ENCODE data around the gene SHC4.

Gene SHC4

DNA sequence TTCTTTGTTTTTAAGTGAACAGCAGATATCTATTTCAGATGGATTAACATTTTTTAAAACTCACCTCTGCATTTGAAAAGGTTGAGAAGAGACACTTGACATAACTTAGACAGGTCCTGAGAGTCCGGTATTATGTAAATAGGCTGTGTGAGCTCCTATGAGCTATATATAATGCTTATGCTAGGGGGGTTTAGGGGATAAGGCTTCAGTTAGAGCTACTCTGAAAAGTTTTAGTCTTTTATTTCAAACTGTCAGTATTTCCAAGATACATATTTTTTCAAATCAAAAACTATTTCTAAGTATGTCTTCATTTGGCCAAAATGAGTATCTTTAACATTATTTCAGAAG lies 16.9 kb downstream of the SHC4 start:
- Mint-ChIP-seq H3K4me1 (ENCODE audit: low read depth) (peaks cover 6% of the 10 kb centered on the region), H3K27ac (no peak overlapping the region), H3K36me3 (no peaks in the 10 kb centered on the region), H3K27me3 (peaks cover 9% of the 10 kb centered on the region), H3K9me3 (ENCODE audit: low read depth) (no peaks in the 10 kb centered on the region), H3K4me3 (no peak overlapping the region)

DNA sequence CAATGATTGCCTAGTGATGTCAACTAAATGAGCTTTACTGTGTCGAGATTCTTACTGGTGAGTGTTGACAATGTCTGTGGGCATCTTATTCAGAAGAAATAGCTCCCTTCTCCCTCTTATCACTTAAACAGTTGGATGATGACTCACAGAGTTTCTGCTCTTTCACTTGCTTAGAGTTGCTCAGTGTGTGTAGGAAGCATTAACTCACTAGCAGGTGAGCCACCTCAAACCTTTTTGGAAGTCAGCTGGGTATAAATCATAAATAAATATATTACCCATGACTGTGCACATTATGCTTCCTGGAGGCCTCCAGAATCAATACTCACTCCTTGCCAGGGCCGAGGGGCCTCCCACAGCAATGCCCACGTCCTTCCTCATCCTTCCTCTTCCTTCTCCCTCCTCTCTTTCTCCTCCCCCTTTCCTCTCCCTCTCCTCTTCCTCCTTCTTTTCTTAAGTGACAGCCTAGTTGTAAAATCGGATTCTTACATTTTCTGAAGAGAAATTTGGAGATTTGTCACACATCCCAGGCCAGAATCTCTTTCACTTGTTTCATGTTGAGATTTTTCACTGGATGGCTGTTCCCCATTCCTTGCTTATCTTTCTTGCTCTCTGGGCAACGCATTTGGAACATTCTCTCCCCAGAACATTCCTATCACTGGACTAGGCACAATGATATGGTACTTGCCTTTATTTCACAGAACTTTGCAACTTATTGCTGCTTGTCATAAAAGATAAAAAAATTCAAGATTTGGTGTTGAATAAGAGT lies 17.5 kb downstream of the SHC4 start:
- peaks cover 13% of the 10 kb centered on the region for H3K27me3 Mint-ChIP-seq
- H3K36me3 Mint-ChIP-seq, result no peaks in the 10 kb centered on the region
- H3K9me3 Mint-ChIP-seq (ENCODE audit: low read depth), result no peaks in the 10 kb centered on the region
- H3K4me3 Mint-ChIP-seq, result no peak overlapping the region
- no peak overlapping the region for H3K27ac Mint-ChIP-seq
- H3K4me1 Mint-ChIP-seq (ENCODE audit: low read depth), result peaks cover 6% of the 10 kb centered on the region

DNA sequence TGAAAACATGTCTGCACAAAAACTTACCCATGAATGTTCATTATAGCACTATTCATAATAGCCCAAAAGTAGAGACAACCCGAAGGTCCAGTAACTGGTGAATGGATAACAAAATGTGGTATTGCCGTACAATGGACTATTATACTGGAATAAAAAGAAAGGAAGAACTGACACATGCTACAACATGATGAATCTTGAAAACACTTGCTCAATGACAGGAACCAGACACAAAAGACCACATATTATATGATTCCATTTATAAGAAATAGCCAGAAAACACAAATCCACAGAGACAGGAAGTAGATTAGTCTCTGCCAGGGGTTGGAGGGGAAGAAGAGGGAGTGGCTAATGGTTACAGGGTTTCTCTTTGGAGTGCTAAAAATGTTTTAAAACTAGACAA lies 18.3 kb downstream of the SHC4 start:
- Mint-ChIP-seq H3K27me3 (peaks cover 19% of the 10 kb centered on the region), H3K27ac (peak overlapping the region; percentile 30), H3K4me1 (ENCODE audit: low read depth) (peaks cover 6% of the 10 kb centered on the region), H3K9me3 (ENCODE audit: low read depth) (no peaks in the 10 kb centered on the region), H3K36me3 (no peaks in the 10 kb centered on the region), H3K4me3 (no peak overlapping the region)

DNA sequence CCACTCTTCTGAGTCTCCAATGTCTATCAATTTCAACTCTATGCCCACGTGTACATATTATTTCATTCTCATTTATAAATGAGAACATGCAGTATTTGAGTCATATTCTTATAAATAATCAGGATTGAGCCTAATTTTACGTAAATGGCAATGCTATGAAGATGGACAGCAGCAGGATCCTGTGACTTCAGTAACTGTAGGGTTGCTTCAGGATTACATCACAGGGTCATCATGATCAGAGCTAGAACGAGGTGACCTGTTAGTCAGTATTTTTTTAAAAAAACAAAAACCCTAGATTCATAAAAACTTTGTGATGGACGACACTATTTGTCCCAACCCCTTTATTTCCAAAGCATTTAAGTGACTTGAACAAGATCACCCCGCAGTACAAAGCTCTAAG lies 21.8 kb downstream of the SHC4 start:
- Mint-ChIP-seq H3K27ac (no peak overlapping the region), H3K4me1 (ENCODE audit: low read depth) (peaks cover 6% of the 10 kb centered on the region), H3K9me3 (ENCODE audit: low read depth) (no peaks in the 10 kb centered on the region), H3K27me3 (peaks cover 20% of the 10 kb centered on the region), H3K36me3 (no peaks in the 10 kb centered on the region), H3K4me3 (no peak overlapping the region)

DNA sequence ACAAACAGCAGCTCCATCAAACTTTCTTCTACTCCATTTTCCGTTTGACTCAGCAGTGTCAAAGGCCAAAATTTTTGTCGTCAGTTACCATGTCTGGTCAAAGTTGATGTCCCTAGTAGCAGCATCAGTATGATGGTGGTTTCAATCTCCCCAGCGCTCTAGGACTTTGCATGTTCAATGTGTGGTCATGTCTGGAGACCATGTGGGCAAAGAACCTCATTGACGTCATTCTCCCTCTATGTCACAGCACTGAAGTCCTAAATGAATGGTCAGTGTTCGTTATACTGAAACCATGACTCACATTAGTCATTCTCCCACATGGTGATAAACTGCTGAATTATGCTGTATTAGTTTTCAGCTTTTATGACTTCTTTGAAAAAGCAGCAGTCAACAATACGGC lies 23.2 kb downstream of the SHC4 start:
- Mint-ChIP-seq H3K36me3 (no peaks in the 10 kb centered on the region), H3K9me3 (ENCODE audit: low read depth) (no peaks in the 10 kb centered on the region), H3K27ac (no peak overlapping the region), H3K4me1 (ENCODE audit: low read depth) (peaks cover 3% of the 10 kb centered on the region), H3K4me3 (no peak overlapping the region), H3K27me3 (peaks cover 20% of the 10 kb centered on the region)

DNA sequence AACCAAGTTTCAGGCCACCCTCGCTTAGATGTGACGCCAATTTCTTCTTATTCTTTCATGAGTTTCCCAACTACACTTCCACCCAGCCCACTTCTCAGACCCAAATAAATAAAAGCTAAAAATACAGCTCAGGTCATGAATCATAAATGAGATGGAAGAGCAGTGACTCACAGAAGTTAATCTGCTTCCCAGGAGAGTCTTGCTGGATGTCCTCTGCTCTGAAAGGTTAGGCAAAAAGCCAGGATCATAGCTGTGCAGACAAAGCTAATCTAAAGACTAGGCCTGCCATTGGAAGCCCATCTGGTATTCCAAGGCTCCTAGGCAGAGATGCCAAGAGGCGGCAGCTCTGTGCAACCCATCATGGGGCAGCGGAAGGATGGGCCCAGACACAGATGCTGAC lies 24.1 kb downstream of the SHC4 start:
- Mint-ChIP-seq H3K9me3 (ENCODE audit: low read depth) (no peaks in the 10 kb centered on the region), H3K27me3 (peaks cover 20% of the 10 kb centered on the region), H3K4me1 (ENCODE audit: low read depth) (no peaks in the 10 kb centered on the region), H3K4me3 (no peak overlapping the region), H3K36me3 (no peaks in the 10 kb centered on the region), H3K27ac (no peak overlapping the region)

DNA sequence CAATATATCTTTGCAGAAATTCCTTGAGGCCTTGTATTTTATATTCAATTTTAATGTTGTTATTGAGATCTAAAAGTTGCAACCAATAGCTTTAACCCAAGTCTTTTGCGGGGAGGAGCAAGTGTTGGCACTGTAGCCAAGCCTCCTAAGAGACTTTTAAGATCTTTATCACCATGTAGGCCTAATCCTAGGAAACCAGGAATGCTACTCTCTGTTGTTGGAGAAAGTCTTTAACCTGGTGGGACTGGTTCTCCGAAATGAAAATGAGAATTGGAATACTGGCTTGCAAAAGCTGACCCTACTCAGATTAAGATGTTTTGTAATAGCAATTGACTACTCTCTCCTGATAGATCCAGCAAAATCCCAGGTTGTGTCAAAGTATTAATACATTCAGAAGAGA lies 25.8 kb downstream of the SHC4 start:
- Mint-ChIP-seq H3K27ac (no peak overlapping the region), H3K4me1 (ENCODE audit: low read depth) (no peaks in the 10 kb centered on the region), H3K36me3 (no peaks in the 10 kb centered on the region), H3K4me3 (no peak overlapping the region), H3K27me3 (peaks cover 16% of the 10 kb centered on the region), H3K9me3 (ENCODE audit: low read depth) (no peaks in the 10 kb centered on the region)

DNA sequence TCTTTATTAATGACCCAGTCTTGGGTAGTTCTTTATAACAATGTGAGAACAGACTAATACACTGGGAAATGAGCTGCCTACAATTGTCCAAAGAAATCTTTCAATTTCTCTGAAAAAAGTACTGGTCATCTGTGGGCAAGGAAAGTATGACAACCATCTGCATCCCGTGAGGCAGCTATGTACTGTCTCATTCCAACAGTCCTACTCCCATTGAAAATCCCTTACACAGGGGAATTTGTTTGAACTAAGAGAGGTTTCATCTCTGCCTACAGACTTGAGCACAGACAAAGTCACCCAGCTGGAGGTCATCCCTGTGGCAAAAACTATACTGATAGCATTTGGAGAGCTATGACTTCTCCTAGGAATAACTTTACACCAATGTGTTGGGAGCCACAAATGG lies 27.1 kb downstream of the SHC4 start:
- Mint-ChIP-seq H3K4me3 (no peak overlapping the region), H3K27ac (no peak overlapping the region), H3K36me3 (no peaks in the 10 kb centered on the region), H3K4me1 (ENCODE audit: low read depth) (no peaks in the 10 kb centered on the region), H3K9me3 (ENCODE audit: low read depth) (no peaks in the 10 kb centered on the region), H3K27me3 (peaks cover 13% of the 10 kb centered on the region)

DNA sequence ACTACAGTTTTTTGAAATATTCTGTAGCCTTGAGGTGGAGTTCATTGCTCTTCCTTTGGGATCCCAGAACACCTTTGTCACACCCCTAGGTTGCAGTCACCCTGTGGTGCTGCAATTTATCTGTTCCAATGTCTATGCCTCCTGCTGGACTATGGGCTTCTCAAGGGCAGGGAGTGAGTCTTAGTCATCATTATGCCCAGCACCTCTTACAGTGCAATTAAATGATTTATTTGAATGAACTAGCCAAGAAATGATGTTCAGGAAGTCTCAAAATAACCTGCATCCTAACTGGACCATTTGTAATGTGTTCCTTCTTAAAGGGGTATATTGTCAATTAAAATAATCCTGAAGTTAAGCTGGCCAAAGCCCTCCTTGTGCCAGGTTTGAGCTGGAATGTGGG lies 28.5 kb downstream of the SHC4 start:
- Mint-ChIP-seq H3K36me3 (no peaks in the 10 kb centered on the region), H3K9me3 (ENCODE audit: low read depth) (no peaks in the 10 kb centered on the region), H3K4me1 (ENCODE audit: low read depth) (peaks cover 4% of the 10 kb centered on the region), H3K27ac (no peak overlapping the region), H3K4me3 (no peak overlapping the region), H3K27me3 (peaks cover 5% of the 10 kb centered on the region)

DNA sequence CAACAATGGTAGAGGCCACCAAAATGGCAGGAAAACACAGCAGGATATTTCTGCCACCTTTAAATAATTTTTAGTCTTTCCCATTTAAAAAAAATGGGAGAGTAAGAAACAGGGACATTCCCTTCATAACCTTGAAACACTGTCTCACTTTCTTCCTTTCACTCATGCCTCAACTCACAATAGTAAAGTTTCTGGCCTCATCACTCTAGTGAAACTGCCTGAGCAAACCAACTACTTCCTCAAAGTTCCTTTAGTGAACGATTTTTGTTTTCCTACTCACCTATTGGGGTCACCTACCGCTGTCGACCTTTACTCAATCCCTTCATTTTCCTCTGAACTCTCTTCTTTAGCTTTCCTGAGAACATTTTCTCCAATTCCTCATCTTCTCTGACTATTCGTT lies 33.0 kb downstream of the SHC4 start:
- Mint-ChIP-seq H3K4me1 (ENCODE audit: low read depth) (peaks cover 24% of the 10 kb centered on the region), H3K27me3 (no peaks in the 10 kb centered on the region), H3K9me3 (ENCODE audit: low read depth) (no peaks in the 10 kb centered on the region), H3K36me3 (no peaks in the 10 kb centered on the region), H3K4me3 (no peak overlapping the region), H3K27ac (peak overlapping the region; percentile 18)

DNA sequence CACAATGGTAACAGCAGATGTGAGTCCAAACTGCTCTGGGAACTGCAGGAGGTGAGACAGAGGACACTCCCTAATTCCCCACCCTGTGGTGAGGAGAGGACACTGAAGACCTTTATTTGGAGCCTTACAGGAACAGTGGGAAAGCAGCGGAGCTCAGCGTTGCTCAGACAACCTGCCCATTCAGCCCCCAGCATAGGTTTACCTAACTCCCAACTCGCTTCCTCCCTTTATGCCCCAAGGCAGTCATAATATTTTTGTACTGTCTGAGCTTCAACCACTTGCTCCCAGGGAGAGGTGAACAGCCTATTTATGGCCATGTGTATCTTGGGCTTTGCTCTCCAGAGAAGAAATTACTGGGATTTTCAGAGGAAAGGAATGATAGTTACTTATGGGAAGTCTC lies 34.1 kb downstream of the SHC4 start:
- no peaks in the 10 kb centered on the region for H3K36me3 Mint-ChIP-seq
- H3K4me3 Mint-ChIP-seq, result no peak overlapping the region
- H3K4me1 Mint-ChIP-seq (ENCODE audit: low read depth), result peaks cover 33% of the 10 kb centered on the region
- peak overlapping the region; percentile 75 for H3K27ac Mint-ChIP-seq
- H3K9me3 Mint-ChIP-seq (ENCODE audit: low read depth), result no peaks in the 10 kb centered on the region
- H3K27me3 Mint-ChIP-seq, result no peaks in the 10 kb centered on the region

DNA sequence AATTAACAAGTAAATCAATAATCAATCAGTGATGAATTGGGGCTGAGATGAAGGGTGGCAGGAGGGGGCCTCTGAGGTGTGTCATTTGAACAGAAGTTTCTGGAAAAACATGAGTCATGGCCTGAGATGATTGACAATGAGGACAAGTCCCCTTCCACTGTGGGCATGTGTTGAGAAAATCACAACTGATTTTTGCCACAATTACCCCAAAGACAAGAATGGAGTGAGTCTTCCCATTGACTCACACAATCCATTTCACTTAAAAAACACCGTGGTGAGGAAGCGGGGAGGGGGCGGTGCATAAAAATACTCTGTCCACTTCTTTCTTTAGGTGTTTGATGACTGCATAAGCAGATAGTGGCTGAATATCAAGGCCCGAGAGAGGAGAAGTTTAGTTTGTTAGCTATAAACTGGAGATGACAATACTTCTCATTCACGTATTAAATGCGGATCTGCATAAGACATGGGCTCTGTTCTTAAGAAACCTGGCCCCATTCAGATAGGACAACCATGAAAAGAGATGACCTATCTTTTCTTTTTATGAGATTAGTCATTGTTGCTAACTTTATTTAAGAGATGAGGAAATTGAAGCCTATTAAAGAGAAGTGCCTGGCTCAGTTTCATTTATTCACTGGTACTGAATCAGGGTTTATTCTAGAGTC lies 34.7 kb downstream of the SHC4 start:
- no peaks in the 10 kb centered on the region for H3K27me3 Mint-ChIP-seq
- no peaks in the 10 kb centered on the region for H3K36me3 Mint-ChIP-seq
- H3K27ac Mint-ChIP-seq, result peak overlapping the region; percentile 75
- H3K4me3 Mint-ChIP-seq, result peak overlapping the region; percentile 6
- no peaks in the 10 kb centered on the region for H3K9me3 Mint-ChIP-seq (ENCODE audit: low read depth)
- H3K4me1 Mint-ChIP-seq (ENCODE audit: low read depth), result peaks cover 33% of the 10 kb centered on the region

DNA sequence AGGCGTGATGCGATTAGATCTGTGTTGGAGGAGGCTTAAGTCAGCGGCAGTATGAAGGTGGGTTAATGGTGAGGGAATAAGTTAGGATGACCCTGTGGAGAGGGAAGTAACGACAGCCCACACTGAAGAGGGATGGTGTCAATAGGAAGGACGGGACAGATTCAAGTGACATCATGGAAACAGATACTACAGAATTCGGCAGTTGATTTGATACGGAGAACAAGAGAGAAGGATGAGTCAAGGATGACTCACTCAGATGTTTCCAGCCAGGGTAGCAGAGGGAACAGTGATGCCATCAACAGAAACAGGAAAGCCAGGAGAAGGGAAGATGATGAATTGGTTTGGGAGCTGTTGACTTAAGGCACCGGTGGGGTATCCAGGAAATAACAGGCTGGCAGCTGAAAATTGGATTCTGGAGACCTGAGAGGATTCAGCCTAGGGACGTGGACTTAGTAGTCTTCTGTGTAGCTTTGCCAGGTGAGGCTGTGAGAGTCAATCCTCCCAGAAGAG lies 38.0 kb downstream of the SHC4 start:
- Mint-ChIP-seq H3K4me3 (peak overlapping the region; percentile 11), H3K4me1 (ENCODE audit: low read depth) (peaks cover 30% of the 10 kb centered on the region), H3K27ac (peak overlapping the region; percentile 64), H3K9me3 (ENCODE audit: low read depth) (no peaks in the 10 kb centered on the region), H3K27me3 (peaks cover 3% of the 10 kb centered on the region), H3K36me3 (no peaks in the 10 kb centered on the region)

DNA sequence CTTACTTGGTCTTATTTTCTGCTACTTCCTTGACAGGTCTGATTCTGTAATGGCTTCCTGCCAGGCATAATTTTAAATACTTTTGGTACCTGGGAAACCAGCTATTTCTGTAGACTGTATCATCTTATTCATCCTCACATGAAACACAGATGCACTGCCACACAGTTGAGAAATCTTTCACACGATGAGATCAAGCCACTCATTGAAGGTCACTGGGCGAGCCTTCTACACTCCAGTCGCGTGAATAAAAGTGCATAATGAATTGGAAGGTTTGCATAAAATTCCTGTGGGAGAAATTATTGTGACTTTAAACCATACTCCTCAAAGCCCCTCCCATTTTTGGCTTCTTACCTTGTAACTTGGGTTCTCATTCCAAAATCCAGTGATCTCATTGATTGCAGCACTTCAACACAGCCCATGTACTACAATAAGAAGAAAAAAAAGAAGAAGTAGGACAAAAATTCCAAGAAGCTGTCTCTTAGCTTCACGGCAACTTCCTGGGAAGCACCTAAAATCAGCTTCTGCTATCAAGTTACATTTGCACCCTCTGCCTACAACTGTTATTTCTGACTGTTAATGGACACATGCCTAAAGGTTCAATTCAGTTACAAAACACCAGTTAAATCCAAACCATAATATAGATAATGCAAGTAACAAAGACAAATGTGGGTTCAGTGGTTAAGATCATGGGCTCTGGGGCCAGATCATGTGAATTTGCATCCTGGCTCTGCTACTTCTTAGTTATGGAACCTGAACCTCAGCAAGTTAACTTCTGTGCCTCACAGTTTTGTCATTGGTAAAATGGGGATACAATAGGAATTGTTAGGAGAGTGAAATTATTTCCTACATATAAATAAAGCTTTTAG lies 39.0 kb downstream of the SHC4 start:
- no peak overlapping the region for H3K4me3 Mint-ChIP-seq
- H3K36me3 Mint-ChIP-seq, result no peaks in the 10 kb centered on the region
- no peak overlapping the region for H3K27ac Mint-ChIP-seq
- H3K27me3 Mint-ChIP-seq, result peaks cover 5% of the 10 kb centered on the region
- H3K4me1 Mint-ChIP-seq (ENCODE audit: low read depth), result peaks cover 28% of the 10 kb centered on the region
- H3K9me3 Mint-ChIP-seq (ENCODE audit: low read depth), result no peaks in the 10 kb centered on the region

DNA sequence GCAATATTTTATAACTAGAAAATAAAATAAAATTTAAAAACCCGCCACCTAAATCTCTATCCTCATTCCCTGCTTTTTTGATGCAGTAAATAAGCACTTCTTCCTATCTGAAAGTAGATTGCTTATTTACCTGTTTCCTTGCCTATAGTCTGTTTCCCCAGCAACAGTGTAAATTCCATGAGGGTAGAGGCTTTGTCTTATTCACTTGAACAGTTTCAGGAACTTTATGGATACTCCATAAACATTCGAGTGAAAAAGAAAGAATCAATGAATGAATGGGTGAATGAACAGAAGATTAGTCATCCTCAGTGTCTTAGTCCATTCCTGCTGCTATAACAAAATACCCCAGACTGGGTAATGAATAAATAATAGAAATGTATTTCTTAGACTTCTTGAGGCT lies 41.7 kb downstream of the SHC4 start:
- H3K27ac Mint-ChIP-seq, result no peak overlapping the region
- H3K9me3 Mint-ChIP-seq (ENCODE audit: low read depth), result no peaks in the 10 kb centered on the region
- peaks cover 3% of the 10 kb centered on the region for H3K36me3 Mint-ChIP-seq
- no peak overlapping the region for H3K4me3 Mint-ChIP-seq
- peaks cover 16% of the 10 kb centered on the region for H3K4me1 Mint-ChIP-seq (ENCODE audit: low read depth)
- H3K27me3 Mint-ChIP-seq, result peaks cover 9% of the 10 kb centered on the region
